Panc1 (cell line): ENCODE measurements around the gene BDH1. TPM values are rescaled to one million over a fixed set of nuclear protein-coding genes. Genes with fewer than 3 reads are reported as not detected.
"Not testable (repeated sequence)": the region's sequence is repeated elsewhere in the genome, so short reads cannot be mapped to it uniquely, and the experiment has no call there.

Source experiments
- ATAC-seq: fragments of 200-7000 bp; cut with Tn5 transposase; 2 replicates; pipeline ENCODE4 v1.9.1; 2020; ENCODE audit warnings: mild to moderate bottlenecking, moderate library complexity
- BruUV-seq: library from RNA; stranded (reverse); fragments of 400-500 nt; replicated peaks from 2 replicates; lab custom pipeline; 2021; lab: Mats Ljungman, UMichigan
- CTCF ChIA-PET: fragments of 300-600 bp; sonication (Branson Sonifier 250); formaldehyde crosslinking; loops from one replicate; lab custom pipeline; 2022; ENCODE audit warnings: antibody characterized with exemption; lab: Charles Lee
- POLR2A ChIA-PET: fragments of 300-600 bp; sonication (Branson Sonifier 250); formaldehyde crosslinking; loops from one replicate; lab custom pipeline; 2022; ENCODE audit warnings: antibody characterized with exemption; lab: Charles Lee
- DNase-seq: peaks from one replicate; pipeline ENCODE4 v3.0.0-alpha.2; 2010; ENCODE audit warnings: low read depth, low spot score
- H3K27ac ChIP-seq: 2 replicates; pipeline ENCODE4 v1.5.1; 2011; ENCODE audit warnings: mild to moderate bottlenecking, low read length, inconsistent platforms
- H3K27me3 ChIP-seq: fragments of 200-500 bp; sonication (Bioruptor generic); 2 replicates; pipeline ENCODE4 v1.6.0; 2014; ENCODE audit warnings: low read length, inconsistent platforms; ENCODE audit not compliant: control insufficient read depth, insufficient read depth
- H3K36me3 ChIP-seq: fragments of 200-500 bp; sonication (Bioruptor generic); 2 replicates; pipeline ENCODE4 v1.5.1; 2014; ENCODE audit warnings: inconsistent platforms, mild to moderate bottlenecking, low read length, moderate library complexity; ENCODE audit not compliant: control insufficient read depth, insufficient read depth
- H3K4me1 ChIP-seq: 2 replicates; pipeline ENCODE4 v1.5.1; 2011; ENCODE audit warnings: inconsistent platforms, mild to moderate bottlenecking, low read length, moderate library complexity; ENCODE audit not compliant: control insufficient read depth, insufficient read depth
- H3K4me3 ChIP-seq, 2 experiments: 2 replicates each; pipeline ENCODE4 v1.5.1; 2011 to 2012; ENCODE audit warnings: low read depth in 2 of 2, low read length in 2 of 2, mild to moderate bottlenecking in 2 of 2, inconsistent platforms in 1 of 2, moderate library complexity in 1 of 2
- H3K9me3 ChIP-seq: fragments of 200-500 bp; sonication (Bioruptor generic); 2 replicates; pipeline ENCODE4 v1.5.1; 2014; ENCODE audit warnings: low read depth, mild to moderate bottlenecking, inconsistent platforms, low read length, moderate library complexity; ENCODE audit not compliant: control insufficient read depth, insufficient read depth
- POLR2AphosphoS5 ChIP-seq: IDR thresholded peaks from 2 replicates; pipeline ENCODE4 v1.6.1; 2012; ENCODE audit warnings: mild to moderate bottlenecking, low read depth, low read length, moderate library complexity
- REST ChIP-seq, 2 experiments: IDR thresholded peaks; 2 replicates each; pipeline ENCODE4 v1.6.1; 2011 to 2012; ENCODE audit warnings: low read depth in 2 of 2, control low read depth in 1 of 2, low read length in 1 of 2, mild to moderate bottlenecking in 1 of 2, moderate library complexity in 1 of 2; ENCODE audit not compliant: insufficient read depth in 1 of 2
- SIN3A ChIP-seq: IDR thresholded peaks from 2 replicates; pipeline ENCODE4 v1.6.1; 2012; ENCODE audit warnings: low read depth, mild to moderate bottlenecking, low read length, moderate library complexity, borderline replicate concordance; ENCODE audit not compliant: insufficient read depth
- TCF7L2 ChIP-seq: IDR thresholded peaks from 2 replicates; pipeline ENCODE4 v1.6.1; 2011; ENCODE audit warnings: mild to moderate bottlenecking, low read depth, low read length, inconsistent platforms
- in situ Hi-C: cut with HindIII; loops from 2 replicates; pipeline ENCODE4 v1.10.0; 2016; ENCODE audit warnings: low sequenced_read_pairs, low pct_unique_long_range_greater_than_20kb
- intact Hi-C: fragments of 100-400 bp; cut with micrococcal nuclease; formaldehyde crosslinking; loops from one replicate; pipeline ENCODE4 v1.10.0; 2022; ENCODE audit not compliant: unreplicated experiment
- total RNA-seq: library from RNA; stranded (reverse); gene quantifications from one replicate; pipeline ENCODE4 v1.2.1, GENCODE V29; 2021; ENCODE audit not compliant: unreplicated experiment
- TF ChIP-seq, protein P1 (sequence below): fragments of 450-650 bp; IDR thresholded peaks from 2 replicates; pipeline ENCODE4 v1.5.1; 2017; ENCODE audit warnings: mild to moderate bottlenecking

Gene BDH1
- total RNA-seq, 1 experiment from 2014 or later: 4.8 TPM

- POLR2A ChIA-PET: no interaction called here
- TF ChIP-seq, protein P1, sequence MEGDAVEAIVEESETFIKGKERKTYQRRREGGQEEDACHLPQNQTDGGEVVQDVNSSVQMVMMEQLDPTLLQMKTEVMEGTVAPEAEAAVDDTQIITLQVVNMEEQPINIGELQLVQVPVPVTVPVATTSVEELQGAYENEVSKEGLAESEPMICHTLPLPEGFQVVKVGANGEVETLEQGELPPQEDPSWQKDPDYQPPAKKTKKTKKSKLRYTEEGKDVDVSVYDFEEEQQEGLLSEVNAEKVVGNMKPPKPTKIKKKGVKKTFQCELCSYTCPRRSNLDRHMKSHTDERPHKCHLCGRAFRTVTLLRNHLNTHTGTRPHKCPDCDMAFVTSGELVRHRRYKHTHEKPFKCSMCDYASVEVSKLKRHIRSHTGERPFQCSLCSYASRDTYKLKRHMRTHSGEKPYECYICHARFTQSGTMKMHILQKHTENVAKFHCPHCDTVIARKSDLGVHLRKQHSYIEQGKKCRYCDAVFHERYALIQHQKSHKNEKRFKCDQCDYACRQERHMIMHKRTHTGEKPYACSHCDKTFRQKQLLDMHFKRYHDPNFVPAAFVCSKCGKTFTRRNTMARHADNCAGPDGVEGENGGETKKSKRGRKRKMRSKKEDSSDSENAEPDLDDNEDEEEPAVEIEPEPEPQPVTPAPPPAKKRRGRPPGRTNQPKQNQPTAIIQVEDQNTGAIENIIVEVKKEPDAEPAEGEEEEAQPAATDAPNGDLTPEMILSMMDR: no peak
- no peak for TF ChIP-seq SIN3A
- no peak for TF ChIP-seq POLR2AphosphoS5
- no peak for TF ChIP-seq TCF7L2
- no peak for TF ChIP-seq REST (IDR thresholded peaks at IDR 0.05; ENCODE audit: insufficient read depth in 1 of 2, low read depth in 2 of 2, low read length in 1 of 2)
- intact Hi-C loops: no loop called here
- Histone ChIP-seq H3K9me3 (no peaks in the 10 kb centered on the region), H3K27me3 (no peaks in the 10 kb centered on the region), H3K27ac (no peak overlapping the region), H3K4me3 (no peak overlapping the region), H3K36me3 (no peaks in the 10 kb centered on the region), H3K4me1 (0 out of 2 replicates have a peak, but pooled peaks cover 4% of the 10 kb centered on the region)
- CTCF ChIA-PET: no interaction called here
- no TSS peak for BruUV-seq
- in situ Hi-C loops: no loop called here
- DNase-seq: no peak
- ATAC-seq: no peak
Observed at GRCh38 chr3:197518881-197519421, 36.8 kb downstream of the BDH1 start.

- H3K27ac ChIP-seq, intact Hi-C loops, H3K9me3 ChIP-seq, H3K36me3 ChIP-seq, DNase-seq, H3K4me1 ChIP-seq, in situ Hi-C loops, POLR2A ChIA-PET, ATAC-seq, CTCF ChIA-PET, H3K4me3 ChIP-seq, H3K27me3 ChIP-seq, BruUV-seq: not testable (repeated sequence)
Observed at GRCh38 chr3:197517922-197518683, 37.7 kb downstream of the BDH1 start.

- CTCF ChIA-PET, DNase-seq: not testable (repeated sequence)
Observed at GRCh38 chr3:197516890-197517606, 38.7 kb downstream of the BDH1 start.

More at GRCh38 chr3:197516890-197517606, 38.7 kb downstream of the BDH1 start:
- H3K27ac ChIP-seq, H3K36me3 ChIP-seq, H3K9me3 ChIP-seq, H3K4me1 ChIP-seq, H3K27me3 ChIP-seq, intact Hi-C loops, in situ Hi-C loops, ATAC-seq, POLR2A ChIA-PET, BruUV-seq, H3K4me3 ChIP-seq: not testable (repeated sequence)
